ENCODE results near the gene TMEM8B.

DNA sequence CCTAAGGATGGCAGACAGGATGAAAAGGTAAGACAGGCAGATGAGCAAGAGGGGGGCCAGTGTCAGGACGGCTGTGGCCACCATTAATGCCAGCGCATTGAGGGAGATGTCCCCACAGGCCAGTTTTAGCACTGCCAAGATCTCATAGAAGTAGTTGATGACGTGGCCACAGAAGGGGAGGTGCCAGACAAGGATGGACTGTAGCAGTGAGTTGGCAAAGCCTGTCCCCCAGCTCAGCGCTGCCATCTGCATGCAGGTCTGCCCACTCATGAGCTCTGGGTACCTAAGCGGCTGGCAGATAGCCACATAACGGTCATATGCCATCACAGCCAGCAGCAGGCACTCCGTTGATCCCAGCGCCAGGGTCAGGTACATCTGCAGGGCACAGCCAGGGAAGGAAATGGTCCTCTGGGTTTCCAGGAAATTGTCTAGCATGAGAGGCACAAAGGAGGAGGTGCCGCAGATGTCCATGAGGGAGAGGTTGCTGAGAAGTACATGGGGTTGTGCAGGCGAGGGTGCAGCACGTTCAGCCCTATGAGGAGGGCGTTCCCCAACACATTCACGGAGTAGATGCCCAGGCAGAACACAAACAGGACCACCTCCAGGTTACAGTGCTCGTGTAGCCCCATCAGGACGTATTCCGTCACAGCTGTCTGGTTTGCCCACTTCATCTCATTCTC, 30.4 kb downstream of the TMEM8B start:
- TF ChIP-seq, protein P1, sequence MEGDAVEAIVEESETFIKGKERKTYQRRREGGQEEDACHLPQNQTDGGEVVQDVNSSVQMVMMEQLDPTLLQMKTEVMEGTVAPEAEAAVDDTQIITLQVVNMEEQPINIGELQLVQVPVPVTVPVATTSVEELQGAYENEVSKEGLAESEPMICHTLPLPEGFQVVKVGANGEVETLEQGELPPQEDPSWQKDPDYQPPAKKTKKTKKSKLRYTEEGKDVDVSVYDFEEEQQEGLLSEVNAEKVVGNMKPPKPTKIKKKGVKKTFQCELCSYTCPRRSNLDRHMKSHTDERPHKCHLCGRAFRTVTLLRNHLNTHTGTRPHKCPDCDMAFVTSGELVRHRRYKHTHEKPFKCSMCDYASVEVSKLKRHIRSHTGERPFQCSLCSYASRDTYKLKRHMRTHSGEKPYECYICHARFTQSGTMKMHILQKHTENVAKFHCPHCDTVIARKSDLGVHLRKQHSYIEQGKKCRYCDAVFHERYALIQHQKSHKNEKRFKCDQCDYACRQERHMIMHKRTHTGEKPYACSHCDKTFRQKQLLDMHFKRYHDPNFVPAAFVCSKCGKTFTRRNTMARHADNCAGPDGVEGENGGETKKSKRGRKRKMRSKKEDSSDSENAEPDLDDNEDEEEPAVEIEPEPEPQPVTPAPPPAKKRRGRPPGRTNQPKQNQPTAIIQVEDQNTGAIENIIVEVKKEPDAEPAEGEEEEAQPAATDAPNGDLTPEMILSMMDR (IDR thresholded peaks at IDR 0.05; ENCODE audit: low read depth, low read length) = no peak
- TF ChIP-seq, protein P2, sequence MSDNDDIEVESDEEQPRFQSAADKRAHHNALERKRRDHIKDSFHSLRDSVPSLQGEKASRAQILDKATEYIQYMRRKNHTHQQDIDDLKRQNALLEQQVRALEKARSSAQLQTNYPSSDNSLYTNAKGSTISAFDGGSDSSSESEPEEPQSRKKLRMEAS (IDR thresholded peaks at IDR 0.05; ENCODE audit: low read depth, low read length) = no peak
